Fibroblast of lung (primary cell): ENCODE results near the gene CLIC4. TPM values are rescaled to one million over a fixed set of nuclear protein-coding genes. Genes with fewer than 3 reads are reported as not detected.

Experiments
- DNase-seq, 2 donors: peaks; one replicate each; pipeline versions ENCODE4 v3.0.0 to v3.0.0-alpha.2; 2010; ENCODE audit warnings: low read depth in 2 of 2
- H2AFZ ChIP-seq: 2 replicates; pipeline ENCODE4 v1.5.1; 2012; ENCODE audit warnings: low read length, control low read depth, inconsistent platforms
- H3K27ac ChIP-seq: 2 replicates; pipeline ENCODE4 v1.5.1; 2011; ENCODE audit warnings: low read length, control low read depth; ENCODE audit not compliant: insufficient read depth
- H3K27me3 ChIP-seq: 2 replicates; pipeline ENCODE4 v1.5.1; 2011; ENCODE audit warnings: mild to moderate bottlenecking, low read length; ENCODE audit not compliant: control insufficient read depth, insufficient read depth
- H3K36me3 ChIP-seq: 2 replicates; pipeline ENCODE4 v1.5.1; 2011; ENCODE audit warnings: low read length; ENCODE audit not compliant: control insufficient read depth, insufficient read depth
- H3K4me1 ChIP-seq: 2 replicates; pipeline ENCODE4 v1.5.1; 2011; ENCODE audit warnings: low read length; ENCODE audit not compliant: control insufficient read depth, insufficient read depth; ENCODE audit errors: extremely low read depth
- H3K4me2 ChIP-seq: 2 replicates; pipeline ENCODE4 v1.5.1; 2011; ENCODE audit warnings: low read length, control low read depth; ENCODE audit not compliant: insufficient read depth; ENCODE audit errors: extremely low read depth
- H3K4me3 ChIP-seq, 4 experiments: fragments of 200-600 bp in 1 of 4; sonication (generic) in 1 of 4; replicated peaks in 1 of 4; 2 replicates each; pipeline ENCODE4 v1.5.1; 2011 to 2016; ENCODE audit warnings: low read length in 4 of 4, low read depth in 3 of 4, mild to moderate bottlenecking in 3 of 4, control low read depth in 2 of 4, inconsistent platforms in 1 of 4, mixed read lengths in 1 of 4; ENCODE audit not compliant: insufficient read depth in 1 of 4; ENCODE audit errors: control extremely low read depth in 1 of 4
- H3K79me2 ChIP-seq: 2 replicates; pipeline ENCODE4 v1.5.1; 2012; ENCODE audit warnings: mild to moderate bottlenecking, low read length, inconsistent platforms; ENCODE audit not compliant: control insufficient read depth, insufficient read depth
- H3K9ac ChIP-seq: 2 replicates; pipeline ENCODE4 v1.5.1; 2011; ENCODE audit warnings: mild to moderate bottlenecking, low read length, control low read depth; ENCODE audit not compliant: insufficient read depth
- H3K9me3 ChIP-seq: 2 replicates; pipeline ENCODE4 v1.5.1; 2012; ENCODE audit warnings: low read depth, low read length; ENCODE audit not compliant: control insufficient read depth, insufficient read depth
- H4K20me1 ChIP-seq: 2 replicates; pipeline ENCODE4 v1.5.1; 2011; ENCODE audit warnings: low read length; ENCODE audit not compliant: control insufficient read depth, insufficient read depth; ENCODE audit errors: extremely low read depth
- EZH2 ChIP-seq: IDR thresholded peaks from 2 replicates; pipeline ENCODE4 v1.5.1; 2012; ENCODE audit warnings: low read length, control low read depth, mild to moderate bottlenecking; ENCODE audit errors: missing control alignments
- polyA plus RNA-seq, 2 donors: library from polyadenylated mRNA; depleted of rRNA in 1 of 2; stranded (reverse) in 1 of 2; unstranded in 1 of 2; fragments of >200 nt; gene quantifications; 2 replicates each; pipeline ENCODE4 v1.2.1, GENCODE V29; 2011 to 2012; ENCODE audit warnings: missing spikeins in 1 of 2
- total RNA-seq: library from RNA; depleted of rRNA; stranded (reverse); fragments of >200 nt; gene quantifications from 2 replicates; pipeline ENCODE4 v1.2.1, GENCODE V29; 2014
- TF ChIP-seq, protein P1 (sequence below), 2 donors: IDR thresholded peaks in 1 of 2; conservative IDR thresholded peaks in 1 of 2; 1 replicate in 1 of 2; 2 replicates in 1 of 2; pipeline ENCODE4 v1.5.1; 2011 to 2012; ENCODE audit warnings: low read length in 2 of 2, control low read depth in 1 of 2, inconsistent platforms in 1 of 2, low read depth in 1 of 2, mild to moderate bottlenecking in 1 of 2

CLIC4 gene
- total and polyA plus RNA-seq, 2 donors (not counting 1 experiment from before 2014, with no cell fraction given) = 368 to 494 TPM

DNA sequence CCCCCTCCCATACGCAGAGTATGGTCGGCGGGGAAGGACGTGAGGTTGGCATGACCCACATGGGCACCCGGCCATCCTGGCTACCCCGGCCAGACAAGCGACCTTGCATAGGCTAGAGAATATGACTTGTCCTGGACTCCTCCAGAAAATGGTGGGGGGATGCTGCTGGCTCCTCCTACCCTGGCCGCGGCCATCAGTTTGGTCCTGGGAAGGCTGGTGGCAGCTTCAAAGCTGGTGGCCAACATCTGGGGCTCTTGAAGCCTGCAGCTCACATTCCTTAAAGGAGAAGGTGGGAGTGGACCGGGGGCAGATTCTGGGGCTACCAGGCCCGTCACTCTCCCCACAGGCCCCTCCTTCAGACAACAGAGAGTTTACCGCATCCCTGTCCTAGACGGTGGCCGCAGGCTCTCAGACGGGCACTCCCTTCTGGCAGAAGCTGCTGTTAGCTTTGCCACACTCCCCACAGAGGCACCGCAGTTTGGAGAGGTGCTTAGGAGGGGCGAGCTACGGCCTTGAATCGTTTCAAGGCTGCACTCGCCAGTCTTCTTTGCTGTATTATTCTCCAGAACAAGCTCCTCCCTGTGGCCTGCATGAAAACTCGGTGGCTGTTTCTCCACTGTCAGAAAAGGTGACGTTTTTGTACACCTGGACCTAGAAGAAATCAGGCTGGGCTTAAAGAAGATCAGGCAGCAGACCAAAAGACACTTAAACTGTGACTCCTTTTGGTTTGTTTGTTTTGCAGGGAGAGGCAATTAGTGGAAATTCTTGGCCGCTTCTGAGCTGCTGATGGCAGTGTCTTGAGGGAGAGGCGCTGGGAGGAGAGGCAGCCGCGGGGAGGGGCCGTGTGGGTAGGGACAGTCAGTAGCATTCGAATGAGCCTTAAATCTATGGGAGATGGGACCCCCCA lies 116.8 kb downstream of the CLIC4 start:
- no peaks in the 10 kb centered on the region for H3K4me1 ChIP-seq
- H3K36me3 ChIP-seq = no peaks in the 10 kb centered on the region
- no peak overlapping the region for H3K9ac ChIP-seq
- no peak overlapping the region for H3K27ac ChIP-seq
- H2AFZ ChIP-seq = no peak overlapping the region
- no peak overlapping the region for H3K4me2 ChIP-seq
- H3K79me2 ChIP-seq = no peaks in the 10 kb centered on the region
- peaks cover 14% of the 10 kb centered on the region for H3K27me3 ChIP-seq
- no peaks in the 10 kb centered on the region for H4K20me1 ChIP-seq
- TF ChIP-seq EZH2 = no peak
- TF ChIP-seq, protein P1, sequence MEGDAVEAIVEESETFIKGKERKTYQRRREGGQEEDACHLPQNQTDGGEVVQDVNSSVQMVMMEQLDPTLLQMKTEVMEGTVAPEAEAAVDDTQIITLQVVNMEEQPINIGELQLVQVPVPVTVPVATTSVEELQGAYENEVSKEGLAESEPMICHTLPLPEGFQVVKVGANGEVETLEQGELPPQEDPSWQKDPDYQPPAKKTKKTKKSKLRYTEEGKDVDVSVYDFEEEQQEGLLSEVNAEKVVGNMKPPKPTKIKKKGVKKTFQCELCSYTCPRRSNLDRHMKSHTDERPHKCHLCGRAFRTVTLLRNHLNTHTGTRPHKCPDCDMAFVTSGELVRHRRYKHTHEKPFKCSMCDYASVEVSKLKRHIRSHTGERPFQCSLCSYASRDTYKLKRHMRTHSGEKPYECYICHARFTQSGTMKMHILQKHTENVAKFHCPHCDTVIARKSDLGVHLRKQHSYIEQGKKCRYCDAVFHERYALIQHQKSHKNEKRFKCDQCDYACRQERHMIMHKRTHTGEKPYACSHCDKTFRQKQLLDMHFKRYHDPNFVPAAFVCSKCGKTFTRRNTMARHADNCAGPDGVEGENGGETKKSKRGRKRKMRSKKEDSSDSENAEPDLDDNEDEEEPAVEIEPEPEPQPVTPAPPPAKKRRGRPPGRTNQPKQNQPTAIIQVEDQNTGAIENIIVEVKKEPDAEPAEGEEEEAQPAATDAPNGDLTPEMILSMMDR (conservative IDR thresholded peaks at IDR 0.05 in 1 of 2, IDR thresholded peaks at IDR 0.05 in 1 of 2; ENCODE audit: low read depth in 1 of 2, low read length in 2 of 2) = peak in 1 of 2 donors; percentile 3
- no peak overlapping the region for H3K4me3 ChIP-seq
- H3K9me3 ChIP-seq = no peaks in the 10 kb centered on the region
- peak in 1 of 2 donors; percentile 22 for DNase-seq

DNA sequence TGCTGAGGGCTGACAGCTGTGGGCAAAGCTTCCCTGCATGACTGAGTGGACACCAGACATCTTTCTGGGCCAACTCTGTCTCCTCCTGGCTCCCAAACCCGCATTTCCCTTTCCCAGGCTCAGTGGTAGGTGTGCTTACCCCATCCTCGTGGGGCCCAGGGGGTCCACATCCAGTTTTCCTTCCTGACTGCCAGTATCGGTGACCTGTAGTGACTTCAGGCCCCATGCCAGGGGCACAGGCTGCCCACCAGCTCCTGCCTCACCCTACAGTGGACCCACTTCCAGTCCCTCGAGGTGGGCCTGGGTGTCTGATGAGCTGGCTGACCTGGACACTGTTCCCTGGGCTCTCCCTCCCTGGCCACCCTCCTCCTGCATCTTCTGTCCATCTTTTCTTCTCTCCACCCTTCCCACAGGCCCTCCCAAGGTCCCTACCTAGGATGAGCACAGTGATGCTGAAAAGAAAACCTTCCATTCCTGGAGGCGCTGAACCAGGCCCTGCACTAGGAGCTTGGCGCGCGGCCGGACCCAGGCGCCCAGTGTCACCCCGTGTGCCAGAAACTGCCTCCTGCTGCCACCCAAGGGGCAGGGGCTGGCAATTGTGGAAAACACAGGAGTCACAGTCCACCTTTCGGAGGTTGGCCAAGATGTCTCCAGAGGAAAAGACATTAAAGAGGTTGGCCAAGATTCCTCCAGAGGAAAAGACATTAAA lies 117.7 kb downstream of the CLIC4 start:
- TF ChIP-seq, protein P1 (conservative IDR thresholded peaks at IDR 0.05 in 1 of 2, IDR thresholded peaks at IDR 0.05 in 1 of 2; ENCODE audit: low read depth in 1 of 2, low read length in 2 of 2) = no peak
- TF ChIP-seq EZH2 = no peak
- no peak overlapping the region for H3K4me2 ChIP-seq

DNA sequence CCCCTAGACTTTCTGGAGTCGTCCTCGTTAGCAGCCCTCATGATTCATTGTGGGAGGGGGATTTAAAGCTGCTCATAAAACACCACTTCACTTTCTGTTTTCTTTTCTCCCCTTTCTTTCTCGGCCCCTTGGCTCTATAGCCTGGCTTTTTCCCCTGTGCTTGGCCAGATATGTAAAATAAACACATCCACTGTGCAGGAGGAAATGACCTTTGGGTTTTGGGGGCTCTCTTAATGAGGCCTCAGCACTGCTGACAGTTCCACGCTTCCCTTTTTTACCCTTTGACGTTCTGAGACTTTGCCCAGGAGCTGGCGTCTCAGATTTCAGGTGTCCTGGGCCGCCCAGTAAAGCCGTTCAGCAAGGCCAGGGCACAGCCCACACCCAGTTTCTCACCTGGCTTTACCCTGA lies 119.1 kb downstream of the CLIC4 start:
- Histone ChIP-seq H4K20me1 (no peaks in the 10 kb centered on the region), H3K4me1 (no peaks in the 10 kb centered on the region), H2AFZ (no peak overlapping the region), H3K4me3 (no peak overlapping the region), H3K27me3 (peaks cover 16% of the 10 kb centered on the region), H3K27ac (no peak overlapping the region), H3K9ac (no peak overlapping the region), H3K4me2 (no peak overlapping the region), H3K79me2 (no peaks in the 10 kb centered on the region), H3K9me3 (no peaks in the 10 kb centered on the region), H3K36me3 (no peaks in the 10 kb centered on the region)
- DNase-seq = no peak
- TF ChIP-seq, protein P1 (conservative IDR thresholded peaks at IDR 0.05 in 1 of 2, IDR thresholded peaks at IDR 0.05 in 1 of 2; ENCODE audit: low read depth in 1 of 2, low read length in 2 of 2) = no peak
- no peak for TF ChIP-seq EZH2

More for the DNA sequence above, 117.7 kb downstream of the CLIC4 start:
- H4K20me1 ChIP-seq = no peaks in the 10 kb centered on the region
- no peak overlapping the region for H3K27ac ChIP-seq
- H3K27me3 ChIP-seq = peaks cover 16% of the 10 kb centered on the region
- H3K4me3 ChIP-seq = no peak overlapping the region
- H3K9me3 ChIP-seq = no peaks in the 10 kb centered on the region
- H3K36me3 ChIP-seq = no peaks in the 10 kb centered on the region
- H3K9ac ChIP-seq = no peak overlapping the region
- H3K79me2 ChIP-seq = no peaks in the 10 kb centered on the region
- H3K4me1 ChIP-seq = no peaks in the 10 kb centered on the region
- DNase-seq = no peak
- H2AFZ ChIP-seq = no peak overlapping the region
